RKO (cell line): ENCODE results near the gene PAX5.

Experiments used
- DNase-seq: peaks from one replicate; pipeline ENCODE4 v3.0.0-alpha.2; 2016; ENCODE audit warnings: low spot score

The PAX5 gene

DNA sequence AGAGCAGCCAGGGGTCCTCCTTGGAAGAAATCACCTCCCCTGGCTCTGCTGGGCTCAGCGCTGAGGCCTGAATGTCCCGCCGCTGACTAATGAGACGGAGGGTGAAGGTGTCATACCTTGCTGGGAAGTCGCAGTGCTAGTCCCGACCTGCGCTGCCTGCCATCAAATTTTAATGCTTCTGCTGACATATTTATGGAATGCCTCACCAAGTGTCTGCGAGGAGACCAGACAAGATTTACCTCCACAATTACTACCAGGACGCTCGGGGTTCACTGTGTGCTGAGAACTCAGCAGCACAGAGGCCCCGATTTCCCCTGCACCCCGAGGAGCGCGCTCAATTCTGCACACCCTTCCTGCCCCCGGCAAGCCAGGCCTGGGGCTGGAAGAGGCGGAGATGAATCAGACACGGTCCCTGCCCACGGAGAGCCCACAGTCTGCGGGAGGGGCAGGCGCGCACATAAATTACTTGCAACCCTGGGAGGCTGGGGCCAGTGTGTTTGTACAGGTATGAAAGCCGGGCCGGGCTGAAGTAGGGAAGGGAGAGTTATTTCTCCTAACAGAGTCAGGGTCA lies 175.2 kb downstream of the PAX5 start:
- DNase-seq: no peak

GRCh38 chr9:36855448-36856315 lies 178.4 kb downstream of the PAX5 start:
- DNase-seq: peak; percentile 15

- DNase-seq: no peak
Measured at GRCh38 chr9:36854751-36855150, 179.3 kb downstream of the PAX5 start.

GRCh38 chr9:36854034-36854433 lies 180.0 kb downstream of the PAX5 start:
- DNase-seq: no peak

- no peak for DNase-seq
Measured at GRCh38 chr9:36853233-36853632, 180.8 kb downstream of the PAX5 start.

- no peak for DNase-seq
Measured at GRCh38 chr9:36849943-36850342, 184.1 kb downstream of the PAX5 start.

GRCh38 chr9:36848946-36849345 lies 185.1 kb downstream of the PAX5 start:
- no peak for DNase-seq

GRCh38 chr9:36847781-36848673 lies 186.0 kb downstream of the PAX5 start:
- DNase-seq: no peak

GRCh38 chr9:36846621-36847020 lies 187.4 kb downstream of the PAX5 start:
- no peak for DNase-seq

DNA sequence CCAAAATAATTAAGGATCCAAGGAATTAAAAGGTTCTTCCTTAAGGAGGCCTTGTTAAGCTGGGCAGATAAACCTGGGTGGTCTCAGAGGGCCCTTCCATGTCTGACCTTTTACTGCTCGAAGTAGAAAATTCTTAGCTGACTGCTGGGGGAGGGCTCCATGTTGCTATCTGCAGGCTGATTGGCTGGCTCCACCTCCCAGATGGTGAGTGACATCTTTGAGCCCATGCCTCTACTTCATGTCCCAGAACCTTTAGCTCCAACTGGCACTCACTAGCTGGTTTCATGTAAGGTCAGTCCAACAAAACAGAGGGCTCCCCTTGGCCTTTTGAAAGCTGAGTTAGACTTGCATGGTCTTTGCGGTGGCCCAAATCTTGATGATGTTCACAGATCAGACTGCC lies 188.2 kb downstream of the PAX5 start:
- DNase-seq: no peak

GRCh38 chr9:36844961-36845360 lies 189.1 kb downstream of the PAX5 start:
- no peak for DNase-seq

DNA sequence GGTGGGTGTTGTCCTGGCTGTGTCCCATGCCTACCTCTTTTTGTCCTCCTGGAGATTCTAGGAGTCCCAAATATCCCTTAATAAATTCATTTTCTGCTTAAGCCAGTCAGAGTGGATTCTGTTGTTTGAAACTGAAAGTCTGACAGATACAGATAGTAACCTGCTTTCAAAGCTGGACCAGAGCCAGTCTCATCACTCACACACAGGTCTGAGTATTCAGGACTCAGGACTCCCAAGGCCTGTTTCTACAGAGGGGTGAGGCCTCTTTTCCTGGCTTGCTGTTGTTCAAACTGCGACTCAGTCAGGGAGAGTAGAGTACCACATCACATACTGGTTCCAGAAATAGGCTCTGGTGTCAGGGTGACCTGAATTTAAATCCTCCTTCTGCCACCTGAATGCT lies 190.1 kb downstream of the PAX5 start:
- DNase-seq: no peak

- no peak for DNase-seq
Measured at GRCh38 chr9:36842560-36843530, 191.2 kb downstream of the PAX5 start.

DNA sequence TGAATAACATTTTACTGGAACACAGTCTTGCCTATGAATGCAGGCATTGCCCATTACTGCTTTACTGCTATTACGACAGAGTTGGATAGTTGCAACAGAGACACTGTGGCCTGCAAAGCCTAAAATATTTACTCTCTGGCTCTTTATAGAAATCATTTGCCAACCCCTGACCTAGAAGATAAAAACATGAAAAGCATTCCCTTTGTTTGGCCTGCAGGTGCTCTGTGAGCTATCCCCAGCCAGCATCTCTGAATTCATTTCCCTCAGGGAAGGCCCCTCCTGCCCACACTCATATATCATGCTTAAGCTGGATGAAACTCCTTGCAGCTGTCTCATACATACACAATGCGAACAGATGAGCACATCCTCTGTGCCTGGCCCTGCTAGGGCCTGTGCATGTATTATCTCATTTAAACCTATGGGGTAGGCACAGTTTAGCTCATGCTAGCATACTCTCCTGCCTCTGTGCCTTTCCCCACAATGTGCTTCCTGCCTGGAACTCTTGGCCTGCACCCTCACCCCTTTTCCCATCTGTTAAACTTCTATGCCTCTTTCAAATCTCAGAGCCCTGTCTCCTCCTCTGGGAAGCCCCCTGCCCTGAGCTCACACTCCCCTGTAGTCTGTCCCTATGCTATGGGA lies 193.1 kb downstream of the PAX5 start:
- DNase-seq: no peak

GRCh38 chr9:36839131-36839885 lies 194.8 kb downstream of the PAX5 start:
- no peak for DNase-seq

DNA sequence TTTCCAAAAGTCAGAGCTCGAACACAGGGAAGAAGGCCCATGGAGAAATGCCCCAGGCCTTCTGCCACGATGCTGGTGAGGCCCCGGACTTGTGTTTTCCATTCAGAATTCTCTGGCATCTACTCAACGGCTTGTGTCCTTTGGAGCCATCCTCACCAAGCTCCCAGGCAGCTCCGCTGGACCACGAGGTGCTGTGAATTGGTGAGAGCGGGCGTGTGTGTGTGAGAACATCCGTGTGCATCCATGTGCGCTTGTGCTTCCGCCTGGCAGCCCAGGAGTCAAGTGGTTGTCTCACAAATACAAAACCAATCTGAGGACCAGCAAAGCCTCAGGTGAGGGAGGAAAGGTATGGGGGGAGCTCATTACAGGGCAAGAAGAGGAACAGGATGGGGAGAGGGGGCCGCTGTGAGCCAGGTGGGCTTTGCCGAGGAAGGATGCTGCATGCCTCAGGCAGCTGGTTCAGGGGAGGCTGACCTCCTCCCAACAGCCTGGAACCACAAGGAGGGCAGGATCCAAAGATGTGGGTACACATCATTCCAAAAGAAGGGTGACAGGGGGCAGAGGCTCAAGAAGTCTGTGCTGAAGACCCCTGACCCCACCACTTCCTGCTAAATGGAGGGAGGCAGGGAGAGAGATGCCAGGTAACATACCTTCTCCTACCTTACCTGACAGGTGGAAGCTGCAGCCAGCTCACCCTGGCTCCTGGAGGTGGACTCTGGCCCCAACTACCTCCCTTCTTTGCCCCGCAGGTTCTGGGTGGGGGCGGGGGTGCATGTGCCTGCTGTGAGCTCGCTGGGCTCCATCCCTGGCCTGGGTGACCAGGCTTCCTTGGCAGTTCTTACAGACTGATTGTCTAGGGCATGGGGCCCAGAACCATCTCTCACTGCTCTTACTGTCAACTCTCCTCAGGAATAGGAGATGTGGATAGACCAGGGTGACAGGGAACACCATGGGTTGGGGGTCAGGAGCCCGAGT lies 196.3 kb downstream of the PAX5 start:
- DNase-seq: no peak

DNA sequence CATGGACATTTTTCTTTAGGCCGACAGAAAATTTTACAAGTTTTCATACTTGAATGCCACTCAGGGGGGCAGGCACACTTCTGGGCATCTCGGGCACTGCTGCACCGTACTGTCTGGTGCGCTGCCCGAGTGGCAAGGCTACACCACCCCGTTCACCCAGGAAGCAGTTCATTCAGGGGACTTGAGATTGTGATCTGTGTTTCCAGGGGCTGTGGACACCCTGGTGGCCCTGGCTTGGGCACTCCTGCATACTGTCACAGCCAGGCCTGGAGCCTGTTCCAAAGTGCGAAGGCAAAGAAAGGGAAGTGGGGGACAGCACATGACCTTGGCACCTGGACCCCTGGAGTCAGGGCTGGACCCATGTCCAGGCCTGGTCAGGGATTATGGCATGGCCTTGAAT lies 197.6 kb downstream of the PAX5 start:
- no peak for DNase-seq

- DNase-seq: no peak
Measured at GRCh38 chr9:36835271-36835996, 198.6 kb downstream of the PAX5 start.
